Astrocyte (in vitro differentiated cells and primary cell): ENCODE data around the gene ATXN1. TPM values are rescaled to one million over a fixed set of nuclear protein-coding genes. Genes with fewer than 3 reads are reported as not detected.
A peak's percentile ranks its signal among the peaks of the same experiment; 100 is the strongest.

Experiments used
- DNase-seq: peaks from one replicate; pipeline ENCODE4 v3.0.0-alpha.2; 2010; ENCODE audit warnings: low read depth
- FAIRE-seq: peaks from 2 replicates; lab custom pipeline; 2011; peaks lifted over from hg19 to GRCh38; lab: Jason Lieb, UNC
- H2AFZ ChIP-seq: 2 replicates; pipeline ENCODE4 v1.6.0; 2012; ENCODE audit warnings: low read depth, low read length, inconsistent platforms
- H3K27ac ChIP-seq: 2 replicates; pipeline ENCODE4 v1.5.1; 2011; ENCODE audit warnings: low read depth, low read length, inconsistent platforms
- H3K27me3 ChIP-seq: 2 replicates; pipeline ENCODE4 v1.6.0; 2011; ENCODE audit warnings: low read length, inconsistent platforms; ENCODE audit not compliant: insufficient read depth
- H3K36me3 ChIP-seq: 2 replicates; pipeline ENCODE4 v1.5.1; 2011; ENCODE audit warnings: low read length, inconsistent platforms; ENCODE audit not compliant: insufficient read depth
- H3K4me1 ChIP-seq: 2 replicates; pipeline ENCODE4 v1.5.1; 2011; ENCODE audit warnings: low read length, inconsistent platforms; ENCODE audit not compliant: insufficient read depth
- H3K4me2 ChIP-seq: 2 replicates; pipeline ENCODE4 v1.6.0; 2012; ENCODE audit warnings: low read length, inconsistent platforms
- H3K4me3 ChIP-seq: 2 replicates; pipeline ENCODE4 v1.5.1; 2011; ENCODE audit warnings: low read depth, mild to moderate bottlenecking, low read length, inconsistent platforms; ENCODE audit not compliant: insufficient read depth
- H3K79me2 ChIP-seq: 2 replicates; pipeline ENCODE4 v1.6.0; 2012; ENCODE audit warnings: mild to moderate bottlenecking, low read length, inconsistent platforms; ENCODE audit not compliant: insufficient read depth
- H3K9ac ChIP-seq: 2 replicates; pipeline ENCODE4 v1.6.0; 2012; ENCODE audit warnings: mild to moderate bottlenecking, low read length, inconsistent platforms
- H3K9me3 ChIP-seq: 2 replicates; pipeline ENCODE4 v1.5.1; 2012; ENCODE audit warnings: low read depth, mild to moderate bottlenecking, low read length, inconsistent platforms; ENCODE audit not compliant: insufficient read depth
- H4K20me1 ChIP-seq: 2 replicates; pipeline ENCODE4 v1.6.0; 2012; ENCODE audit warnings: low read length, inconsistent platforms; ENCODE audit not compliant: insufficient read depth
- H3K27ac Mint-ChIP-seq: one replicate; pipeline ENCODE4 v1.8.0; 2021; ENCODE audit warnings: mild to moderate bottlenecking, mixed read lengths; ENCODE audit not compliant: unreplicated experiment
- H3K27me3 Mint-ChIP-seq: one replicate; pipeline ENCODE4 v1.8.0; 2021; ENCODE audit warnings: low read depth, mixed read lengths; ENCODE audit not compliant: unreplicated experiment
- H3K36me3 Mint-ChIP-seq: one replicate; pipeline ENCODE4 v1.8.0; 2021; ENCODE audit warnings: low read depth, mixed read lengths; ENCODE audit not compliant: unreplicated experiment
- H3K4me1 Mint-ChIP-seq: one replicate; pipeline ENCODE4 v1.8.0; 2021; ENCODE audit warnings: low read depth, mixed read lengths; ENCODE audit not compliant: unreplicated experiment
- H3K4me3 Mint-ChIP-seq: one replicate; pipeline ENCODE4 v1.8.0; 2021; ENCODE audit warnings: mild to moderate bottlenecking, moderate library complexity, mixed read lengths; ENCODE audit not compliant: unreplicated experiment
- H3K9me3 Mint-ChIP-seq: one replicate; pipeline ENCODE4 v1.8.0; 2021; ENCODE audit warnings: mild to moderate bottlenecking, mixed read lengths; ENCODE audit not compliant: unreplicated experiment
- CTCF ChIP-seq: IDR thresholded peaks from 2 replicates; pipeline ENCODE4 v1.5.1; 2011; ENCODE audit warnings: low read depth, mild to moderate bottlenecking, inconsistent platforms, low read length, moderate library complexity; ENCODE audit not compliant: insufficient read depth
- EZH2 ChIP-seq: IDR thresholded peaks from 2 replicates; pipeline ENCODE4 v1.6.1; 2012; ENCODE audit warnings: mild to moderate bottlenecking, low read length, inconsistent platforms; ENCODE audit not compliant: insufficient read depth
- total RNA-seq: library from RNA; stranded (reverse); gene quantifications from 2 replicates; pipeline ENCODE4 v1.2.1, GENCODE V29; 2021

ATXN1 gene
- total RNA-seq, 1 donor from 2014 or later = 70.9 TPM

GRCh38 chr6:16751251-16751946, 9.9 kb downstream of the ATXN1 start:
- no peak overlapping the region for H3K4me3 Mint-ChIP-seq
- H3K27me3 Mint-ChIP-seq = no peaks in the 10 kb centered on the region
- no peaks in the 10 kb centered on the region for H3K9me3 Mint-ChIP-seq
- H3K4me1 ChIP-seq = peaks cover 56% of the 10 kb centered on the region
- peaks cover 4% of the 10 kb centered on the region for H3K36me3 ChIP-seq
- TF ChIP-seq CTCF (no peak), EZH2 (no peak)
- no peaks in the 10 kb centered on the region for H3K9me3 ChIP-seq
- DNase-seq = peak; percentile 63
- H2AFZ ChIP-seq = no peak overlapping the region
- peaks cover 75% of the 10 kb centered on the region for H3K4me1 Mint-ChIP-seq
- H3K79me2 ChIP-seq = peaks cover 93% of the 10 kb centered on the region
- no peak overlapping the region for H3K9ac ChIP-seq
- peak; percentile 34 for FAIRE-seq
- no peak overlapping the region for H3K4me3 ChIP-seq
- H3K27me3 ChIP-seq = no peaks in the 10 kb centered on the region
- H3K4me2 ChIP-seq = peak overlapping the region; percentile 58
- H4K20me1 ChIP-seq = peaks cover 20% of the 10 kb centered on the region
- peak overlapping the region; percentile 80 for H3K27ac ChIP-seq
- peak overlapping the region; percentile 63 for H3K27ac Mint-ChIP-seq
- H3K36me3 Mint-ChIP-seq = peaks cover 15% of the 10 kb centered on the region

- no peaks in the 10 kb centered on the region for H3K27me3 Mint-ChIP-seq
- TF ChIP-seq EZH2 (no peak), CTCF (no peak)
- peaks cover 76% of the 10 kb centered on the region for H3K4me1 Mint-ChIP-seq
- peak overlapping the region; percentile 47 for H3K4me3 Mint-ChIP-seq
- H3K36me3 ChIP-seq = peaks cover 4% of the 10 kb centered on the region
- H4K20me1 ChIP-seq = peaks cover 19% of the 10 kb centered on the region
- no peaks in the 10 kb centered on the region for H3K9me3 ChIP-seq
- H3K4me1 ChIP-seq = peaks cover 56% of the 10 kb centered on the region
- H3K27ac ChIP-seq = peak overlapping the region; percentile 80
- peaks cover 93% of the 10 kb centered on the region for H3K79me2 ChIP-seq
- H2AFZ ChIP-seq = no peak overlapping the region
- no peak for DNase-seq
- H3K36me3 Mint-ChIP-seq = peaks cover 15% of the 10 kb centered on the region
- H3K27me3 ChIP-seq = no peaks in the 10 kb centered on the region
- no peaks in the 10 kb centered on the region for H3K9me3 Mint-ChIP-seq
- FAIRE-seq = no peak
- H3K4me3 ChIP-seq = no peak overlapping the region
- peak overlapping the region; percentile 3 for H3K4me2 ChIP-seq
- H3K9ac ChIP-seq = no peak overlapping the region
- H3K27ac Mint-ChIP-seq = peak overlapping the region; percentile 85
Measured at GRCh38 chr6:16750566-16750965, 10.7 kb downstream of the ATXN1 start.
